Activated T-helper 9 cell treated with anti-CD3 and anti-CD28 coated beads, Interleukin-2, amount 50 U/mL, for 16 hours (primary cell): Measurements from ENCODE around the gene SLC25A15.
"Not testable (repeated sequence)": the region's sequence is repeated elsewhere in the genome, so short reads cannot be mapped to it uniquely, and the experiment has no call there.

Experiments used
- DNase-seq: peaks from one replicate; pipeline ENCODE4 v3.0.0-alpha.2; 2020; ENCODE audit warnings: low read depth

The SLC25A15 gene

DNA sequence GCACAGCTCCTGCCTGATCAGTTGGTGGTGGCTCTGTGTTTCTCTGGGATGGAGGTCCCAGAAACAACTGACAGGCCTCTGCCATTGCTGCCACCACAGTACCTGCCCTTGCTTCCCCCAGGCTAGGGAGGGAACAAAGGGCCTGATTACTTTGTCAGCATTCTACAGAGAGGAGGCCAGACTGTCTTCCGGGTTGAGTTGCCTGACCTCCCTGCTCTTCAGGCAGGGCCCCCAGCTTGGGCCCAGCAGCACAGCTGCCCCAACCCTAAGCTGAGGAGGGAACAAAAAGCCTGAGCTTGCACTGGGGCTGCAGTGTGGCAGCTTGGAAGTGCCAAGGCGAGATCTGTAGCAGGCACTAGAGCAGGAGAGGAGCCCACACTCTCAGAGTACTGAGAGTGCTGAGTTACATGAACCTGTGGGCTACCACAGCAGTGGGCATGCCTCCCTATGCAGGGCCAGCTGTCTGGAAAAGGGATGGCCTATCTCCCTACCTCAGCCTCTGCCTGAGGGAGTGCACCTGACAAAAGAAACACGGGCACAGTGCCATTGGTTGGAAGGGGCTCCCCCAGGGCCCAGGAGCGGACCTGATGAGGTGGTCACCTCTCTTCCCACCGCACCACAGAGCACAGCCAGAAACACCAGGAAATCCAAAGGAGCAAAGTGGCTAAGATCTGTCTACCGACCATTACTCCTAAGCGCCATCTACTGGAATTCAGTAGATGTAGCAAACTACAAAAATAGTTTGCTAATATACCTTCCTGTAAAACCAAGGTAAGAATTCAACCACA lies 24.4 kb downstream of the SLC25A15 start:
- DNase-seq, result no peak

DNA sequence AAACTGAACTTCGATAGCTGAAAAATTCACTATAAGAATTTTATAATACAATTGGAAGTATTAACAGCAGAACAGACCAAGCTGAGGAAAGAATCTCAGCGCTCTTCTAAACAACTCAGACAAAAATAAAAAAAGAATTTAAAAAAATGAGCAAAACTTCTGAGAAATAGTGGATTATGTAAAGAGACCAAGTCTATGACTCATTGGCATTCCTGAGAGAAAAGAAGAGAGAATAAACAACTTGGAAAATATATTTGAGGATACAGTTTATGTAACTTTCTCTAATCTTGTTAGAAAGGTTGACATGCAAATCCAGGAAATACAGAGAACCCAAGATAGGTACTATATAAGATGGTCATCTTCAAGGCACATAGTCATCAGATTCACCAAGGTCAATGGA lies 25.4 kb downstream of the SLC25A15 start:
- no peak for DNase-seq

DNA sequence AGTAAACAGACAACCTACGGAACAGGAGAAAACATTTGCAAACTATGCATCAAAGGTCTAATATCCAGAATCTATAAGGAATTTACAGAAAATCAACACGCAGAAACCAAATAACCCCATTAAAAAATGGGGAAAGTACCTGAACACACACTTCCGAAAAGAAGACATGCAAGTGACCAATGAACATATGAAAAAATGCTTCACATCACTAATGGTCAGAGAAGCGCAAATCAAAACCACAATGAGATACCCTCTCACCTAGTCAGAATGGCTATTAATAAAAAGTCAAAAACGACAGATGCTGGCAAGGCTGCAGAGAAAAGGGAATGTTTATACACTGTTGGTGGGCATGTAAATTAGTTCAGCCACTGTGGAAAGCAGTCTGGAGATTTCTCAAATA lies 29.5 kb downstream of the SLC25A15 start:
- DNase-seq, result no peak

DNA sequence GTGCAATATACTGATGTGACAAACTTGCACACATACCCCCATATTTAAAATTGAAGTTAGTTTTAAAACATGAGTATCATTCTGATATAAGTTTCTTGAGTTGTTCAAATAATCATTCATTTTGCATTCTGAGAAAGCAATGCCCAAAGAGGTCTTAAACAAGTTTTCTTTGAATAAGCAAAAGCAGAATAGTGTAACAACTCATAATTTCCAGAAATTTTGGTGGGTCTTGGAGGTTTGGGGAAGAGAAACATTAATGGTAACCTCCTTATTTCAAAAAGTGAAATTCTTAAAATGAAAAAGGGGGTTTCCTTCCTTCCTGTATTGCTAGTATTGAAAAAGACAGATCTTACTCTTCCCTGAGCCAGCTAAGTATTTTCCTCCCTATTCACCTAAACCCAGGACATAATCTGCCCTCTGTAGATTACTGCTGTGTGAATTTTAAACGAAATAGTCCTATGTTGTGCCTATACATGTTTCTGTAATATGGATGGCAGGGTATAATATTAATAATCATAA lies 30.4 kb downstream of the SLC25A15 start:
- DNase-seq, result no peak

DNA sequence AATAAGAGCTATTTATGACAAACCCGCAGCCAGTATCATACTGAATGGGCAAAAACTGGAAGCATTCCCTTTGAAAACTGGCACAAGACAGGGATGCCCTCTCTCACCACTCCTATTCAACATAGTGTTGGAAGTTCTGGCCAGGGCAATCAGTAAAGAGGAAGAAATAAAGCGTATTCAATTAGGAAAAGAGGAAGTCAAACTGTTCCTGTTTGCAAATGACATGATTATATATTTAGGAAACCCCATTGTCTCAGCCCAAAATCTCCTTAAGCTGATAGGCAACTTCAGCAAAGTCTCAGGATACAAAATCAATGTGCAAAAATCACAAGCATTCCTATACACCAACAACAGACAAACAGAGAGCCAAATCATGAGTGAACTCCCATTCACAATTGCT lies 50.3 kb downstream of the SLC25A15 start:
- not testable (repeated sequence) for DNase-seq

DNA sequence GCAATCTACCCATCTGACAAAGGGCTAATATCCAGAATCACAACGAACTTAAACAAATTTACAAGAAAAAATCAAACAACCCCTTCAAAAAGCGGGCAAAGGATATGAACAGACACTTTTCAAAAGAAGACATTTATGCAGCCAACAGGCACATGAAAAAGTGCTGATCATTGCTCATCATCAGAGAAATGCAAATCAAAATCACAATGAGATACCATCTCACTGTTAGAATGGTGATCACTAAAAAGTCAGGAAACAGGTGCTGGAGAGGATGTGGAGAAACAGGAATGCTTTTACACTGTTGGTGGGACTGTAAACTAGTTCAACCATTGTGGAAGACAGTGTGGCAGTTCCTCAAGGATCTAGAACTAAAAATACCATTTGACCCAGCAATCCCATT lies 51.5 kb downstream of the SLC25A15 start:
- not testable (repeated sequence) for DNase-seq
